HG02798 (cell line): ENCODE measurements around the gene CKMT1A.
"Not testable (repeated sequence)": the region's sequence is repeated elsewhere in the genome, so short reads cannot be mapped to it uniquely, and the experiment has no call there.

Source experiments
- ATAC-seq: cut with Tn5 transposase; IDR thresholded peaks from one replicate; pipeline ENCODE4 v1.9.1; 2021; ENCODE audit warnings: mild to moderate bottlenecking; ENCODE audit not compliant: unreplicated experiment, poor library complexity

CKMT1A gene

DNA sequence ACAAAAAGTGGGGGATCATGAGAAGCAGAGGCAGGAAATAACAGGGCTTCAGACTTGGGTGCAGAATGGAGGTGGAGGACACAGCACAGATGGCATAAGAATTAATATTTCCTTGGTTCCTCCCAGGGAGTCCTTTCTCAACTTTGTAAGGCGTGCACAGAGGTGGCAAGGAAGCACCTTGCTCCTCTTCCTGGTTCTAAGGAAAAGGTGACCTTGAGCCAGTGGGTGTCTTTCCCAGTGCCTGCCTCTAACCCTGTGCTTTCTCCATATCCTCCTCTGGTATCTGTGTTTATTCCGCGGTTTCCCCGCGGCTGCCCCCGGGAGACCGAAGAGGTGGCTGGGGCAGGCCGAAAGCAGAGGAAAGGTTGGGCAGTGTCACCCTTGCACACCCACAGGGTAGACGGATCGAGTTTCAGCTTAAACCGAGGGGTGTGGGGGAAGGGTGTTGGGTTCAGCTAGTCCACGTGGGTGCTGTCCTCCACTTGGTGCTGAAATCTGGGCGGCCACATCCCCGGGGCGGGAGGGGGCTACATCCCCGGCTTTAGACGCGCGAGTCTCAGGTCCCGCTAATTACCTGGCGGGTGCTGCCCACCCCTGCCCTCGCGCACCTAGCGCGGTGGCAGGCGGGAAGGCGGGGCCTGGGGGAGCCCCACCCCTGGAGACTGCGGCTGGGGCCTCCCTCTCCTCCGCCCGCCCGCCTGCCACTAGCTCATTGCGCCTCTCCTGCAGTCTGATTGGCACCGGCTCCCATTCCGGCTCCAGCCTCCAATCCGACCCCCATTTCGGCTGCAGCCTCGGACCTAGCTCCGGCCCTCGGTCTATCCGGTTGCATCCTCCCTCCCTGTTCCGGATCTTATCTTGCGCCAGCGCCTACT, at the start of gene CKMT1A:
Gene CKMT1A (plus strand): TSS at position 712 of the 875 bp plus-strand sequence. CDS start 192 bp downstream, outside the sequence.
- ATAC-seq, result not testable (repeated sequence)

DNA sequence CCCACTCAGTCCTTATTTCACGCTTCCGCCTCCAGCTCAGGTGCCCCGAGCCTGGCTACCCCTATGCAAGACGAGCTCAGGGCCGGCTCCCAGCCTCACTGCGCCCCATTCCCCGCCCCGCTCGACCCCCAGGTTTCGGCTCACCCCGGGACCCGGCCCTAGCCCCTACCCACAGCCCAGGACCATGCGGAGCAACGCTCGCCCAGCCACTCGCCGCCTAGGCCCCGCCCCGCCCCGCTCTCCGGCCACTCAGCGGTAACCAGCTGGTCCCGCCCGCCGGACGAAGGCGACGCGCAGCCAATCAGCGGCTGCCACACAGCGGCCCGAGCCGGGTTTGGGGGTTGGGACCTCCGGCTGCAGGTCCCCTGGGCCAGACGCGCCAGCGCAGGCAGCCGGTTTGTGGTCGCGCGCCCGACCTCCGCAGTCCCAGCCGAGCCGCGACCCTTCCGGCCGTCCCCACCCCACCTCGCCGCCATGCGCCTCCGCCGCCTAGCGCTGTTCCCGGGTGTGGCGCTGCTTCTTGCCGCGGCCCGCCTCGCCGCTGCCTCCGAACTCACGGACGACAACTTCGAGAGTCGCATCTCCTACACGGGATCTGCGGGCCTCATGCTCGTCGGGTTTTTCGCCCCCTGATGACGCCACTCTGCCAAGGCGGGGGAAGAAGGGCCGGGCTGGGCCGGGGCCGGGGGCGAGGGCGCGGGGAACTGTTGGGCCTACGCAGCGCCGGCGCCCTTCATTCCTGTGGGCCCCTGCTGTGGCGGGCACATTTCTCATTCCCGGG, 44.8 kb upstream of the CKMT1A start, which contains the start of gene CATSPER2:
Gene CATSPER2 (minus strand): TSS at position 196 of the 781 bp plus-strand sequence. CDS start 783 bp downstream, outside the sequence.
- ATAC-seq, result no peak

DNA sequence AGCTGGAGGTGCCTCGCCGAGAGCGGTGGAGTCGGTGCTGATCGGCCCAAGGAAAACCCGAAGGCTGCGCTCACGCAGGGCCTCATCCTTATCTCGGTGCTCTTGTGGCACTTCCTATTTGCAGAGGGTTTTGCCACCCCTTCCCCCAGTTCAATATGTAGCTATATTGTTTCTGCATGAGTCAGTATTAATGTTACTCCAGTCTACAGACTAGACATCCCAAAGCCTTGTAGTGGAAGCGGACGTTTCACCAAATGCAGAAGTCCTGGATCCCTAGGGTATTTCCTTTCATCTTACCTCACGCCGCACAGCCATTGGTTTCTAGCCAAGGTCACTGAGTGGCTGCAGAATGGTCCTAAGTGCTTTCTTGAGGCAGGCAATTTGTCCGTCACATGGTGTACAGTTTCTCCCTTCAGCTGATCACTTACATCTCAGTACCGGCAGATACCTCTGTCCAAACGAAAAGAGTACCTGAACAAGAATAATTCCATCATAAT, 44.2 kb upstream of the CKMT1A start:
- not testable (repeated sequence) for ATAC-seq

GRCh38 chr15:43659727-43660126, 33.9 kb upstream of the CKMT1A start:
- not testable (repeated sequence) for ATAC-seq

DNA sequence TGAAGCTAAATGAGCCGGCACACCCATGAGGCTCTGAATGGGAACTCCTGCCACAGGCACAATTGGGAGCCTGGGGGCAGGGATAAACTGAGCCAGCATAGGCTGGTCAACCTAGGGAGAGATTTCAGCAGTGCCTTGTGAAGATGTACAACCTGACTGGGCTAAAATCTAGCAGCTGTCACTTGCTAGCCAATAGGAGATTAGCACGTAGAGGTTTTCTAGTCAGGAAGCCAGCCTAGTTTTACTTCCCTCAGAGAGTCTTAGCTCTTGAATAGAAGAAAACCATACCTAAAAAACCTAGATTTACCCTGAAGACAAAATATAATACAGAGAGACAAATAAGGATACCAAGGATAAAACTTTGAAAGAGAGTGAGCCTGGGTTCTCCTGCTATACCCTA, 31.4 kb upstream of the CKMT1A start:
- ATAC-seq, result not testable (repeated sequence)

DNA sequence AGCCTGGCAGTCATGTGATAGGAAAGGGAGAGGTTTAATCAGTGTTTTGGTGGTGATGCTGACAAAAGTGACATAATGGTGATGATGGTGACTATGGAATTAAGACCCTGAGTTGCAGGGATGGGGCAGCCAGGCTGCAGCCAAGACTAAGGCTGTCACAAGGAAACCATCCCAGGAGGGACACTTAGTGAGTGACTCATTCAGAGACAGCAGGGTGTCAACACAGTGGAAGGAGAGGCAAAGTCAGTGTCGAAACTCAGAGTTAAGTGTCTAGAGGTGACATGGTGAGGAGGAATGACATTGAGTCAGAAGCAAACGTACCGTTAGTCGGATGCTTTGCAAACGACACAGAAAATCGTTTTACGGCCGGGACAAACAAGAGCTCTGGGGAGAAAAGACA, 30.3 kb upstream of the CKMT1A start:
- ATAC-seq, result not testable (repeated sequence)

DNA sequence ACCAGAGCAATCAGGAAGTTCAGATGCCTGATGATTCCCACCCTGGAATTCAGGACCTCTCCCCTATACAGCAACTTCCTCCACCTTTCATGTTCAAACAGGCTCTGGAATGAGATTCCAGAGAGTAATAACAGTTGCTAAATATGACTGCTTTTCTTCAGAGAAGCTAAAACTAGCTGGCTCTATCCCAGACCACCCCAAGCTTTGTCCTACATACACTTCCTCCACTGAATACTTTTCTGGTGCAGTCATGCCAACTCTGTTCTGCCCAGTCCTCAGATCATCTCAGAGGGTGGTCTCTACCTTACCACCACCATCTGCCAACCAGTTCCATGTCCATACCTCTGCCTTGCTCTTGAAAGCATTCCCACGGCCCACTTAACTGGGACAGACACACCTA, 27.5 kb upstream of the CKMT1A start:
- not testable (repeated sequence) for ATAC-seq

DNA sequence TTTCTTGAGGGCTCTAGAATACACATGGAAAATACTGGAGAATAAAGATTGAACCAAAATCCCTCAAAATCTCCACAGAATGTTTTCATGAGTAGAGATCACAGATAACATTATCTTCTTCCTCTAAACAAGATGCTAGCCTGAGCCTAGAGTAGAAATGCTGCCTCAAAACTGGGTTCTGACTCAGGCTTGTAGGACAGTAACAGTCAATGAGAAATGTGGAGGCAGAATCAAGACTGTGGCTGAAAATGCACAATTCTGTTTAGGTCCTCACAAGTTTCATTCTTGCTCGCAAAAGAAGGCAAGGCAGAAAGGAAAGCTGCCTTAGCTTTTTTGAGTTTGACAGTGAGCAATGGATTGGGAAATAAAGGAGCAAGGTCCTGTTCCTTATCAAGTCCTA, 19.5 kb upstream of the CKMT1A start:
- ATAC-seq, result not testable (repeated sequence)

- peak; percentile 99 for ATAC-seq
Measured at GRCh38 chr15:43689604-43690301, 3.9 kb upstream of the CKMT1A start.

DNA sequence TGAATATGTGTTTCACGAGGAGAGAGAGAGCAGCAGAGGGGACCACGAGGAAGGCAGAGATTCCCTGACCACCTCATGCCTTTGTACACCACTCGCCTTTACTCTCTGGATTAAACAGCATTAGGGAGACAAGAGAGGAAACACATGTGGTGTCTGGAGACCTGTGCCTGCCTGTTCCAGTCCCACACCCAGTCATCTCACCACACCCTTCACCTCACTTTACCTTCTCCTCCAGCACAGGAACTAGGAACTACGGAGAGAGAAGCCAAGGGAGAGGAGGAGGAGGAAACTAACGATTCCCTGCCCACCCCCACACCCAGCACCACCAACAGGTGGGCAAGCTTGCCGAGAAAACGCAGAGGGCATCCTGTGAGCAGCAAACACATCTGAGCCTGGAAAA, 980 bp upstream of the CKMT1A start:
- ATAC-seq, result not testable (repeated sequence)

DNA sequence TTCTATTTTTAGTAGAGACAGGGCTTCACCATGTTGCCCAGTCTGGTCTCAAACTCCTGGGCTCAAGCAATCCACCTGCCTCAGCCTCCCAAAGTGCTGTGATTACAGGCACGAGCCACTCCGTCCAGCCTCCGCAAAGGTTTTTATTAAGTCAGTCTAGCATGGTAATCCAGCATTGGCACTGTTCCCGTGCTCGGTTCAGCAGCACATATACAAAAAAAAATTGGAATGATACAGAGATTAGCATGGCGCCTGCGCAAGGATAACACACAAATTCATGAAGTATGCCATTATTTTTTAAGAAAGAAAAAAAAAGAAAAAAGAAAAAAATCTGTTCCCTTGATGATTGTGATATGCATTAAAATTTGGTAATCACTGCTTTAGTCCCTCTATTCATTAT, 8.5 kb downstream of the CKMT1A start:
- no peak for ATAC-seq

- ATAC-seq, result no peak
Measured at GRCh38 chr15:43702701-43703424, 9.2 kb downstream of the CKMT1A start.

DNA sequence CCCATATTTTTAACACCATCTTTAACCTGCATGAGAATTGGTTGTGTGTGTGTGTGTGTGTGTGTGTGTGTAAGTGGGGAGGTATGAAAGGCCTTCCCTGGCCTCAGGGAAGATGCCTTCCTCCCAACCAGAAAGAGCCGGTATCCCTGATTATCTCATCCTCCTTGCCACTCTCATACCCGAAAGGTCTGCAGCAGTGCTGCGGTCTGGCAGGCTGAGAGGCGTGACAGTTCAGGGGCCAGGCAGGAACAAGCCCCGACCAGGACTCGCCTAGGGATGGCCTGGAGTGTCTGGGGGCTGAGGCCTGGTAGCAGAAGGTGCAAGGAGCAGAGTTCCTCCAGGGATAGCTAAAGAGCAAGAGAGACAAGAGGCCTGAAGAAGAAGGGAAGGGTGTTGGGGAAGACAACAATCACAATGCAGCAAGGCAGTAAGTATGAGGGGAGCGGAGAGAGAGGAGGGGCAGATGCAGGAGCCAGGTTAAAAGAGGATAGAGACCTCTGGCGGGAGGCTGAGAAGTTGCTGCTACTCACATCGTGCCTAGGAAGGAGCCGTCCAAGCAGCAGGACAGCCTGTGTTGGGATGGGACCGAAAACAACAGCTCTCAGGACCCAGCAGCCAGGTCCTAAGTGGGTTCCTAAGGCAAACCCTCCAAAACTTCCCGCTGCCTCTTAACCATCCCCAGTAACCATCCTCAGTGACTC, 16.9 kb downstream of the CKMT1A start:
- ATAC-seq, result not testable (repeated sequence)

GRCh38 chr15:43723151-43723550, 29.5 kb downstream of the CKMT1A start:
- ATAC-seq, result no peak

- not testable (repeated sequence) for ATAC-seq
Measured at GRCh38 chr15:43726306-43726705, 32.6 kb downstream of the CKMT1A start.

DNA sequence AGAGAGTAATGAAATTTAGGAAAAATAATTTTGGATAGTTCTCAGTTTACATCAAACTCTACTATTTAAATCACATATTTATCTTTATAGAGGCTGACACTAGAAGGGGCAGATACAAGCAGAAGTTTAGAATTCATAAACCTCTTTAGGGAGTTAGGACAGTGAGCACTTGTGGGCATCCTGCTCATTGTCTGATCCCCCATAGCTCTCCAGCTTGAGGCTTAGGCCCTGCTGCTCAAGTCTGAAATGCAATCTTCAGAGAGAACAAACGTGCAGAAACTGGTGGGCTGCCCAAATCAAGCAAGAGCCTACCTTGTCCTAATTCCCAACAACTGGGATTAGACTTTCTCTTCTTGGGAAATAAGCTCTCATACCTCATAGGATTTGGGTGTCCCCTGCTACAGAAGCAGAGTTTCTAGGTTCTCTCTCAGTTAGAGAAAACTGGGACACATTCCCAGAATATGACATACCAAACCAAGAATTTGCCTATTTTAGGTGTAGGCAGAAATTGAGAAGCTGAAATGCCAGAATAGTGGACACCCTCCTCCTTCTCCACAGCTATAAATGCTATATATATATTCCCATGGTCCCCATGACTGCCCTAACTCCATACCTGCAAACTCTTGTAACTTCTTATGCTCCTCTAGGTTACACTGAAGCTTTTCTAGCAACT, 34.5 kb downstream of the CKMT1A start:
- ATAC-seq, result not testable (repeated sequence)

DNA sequence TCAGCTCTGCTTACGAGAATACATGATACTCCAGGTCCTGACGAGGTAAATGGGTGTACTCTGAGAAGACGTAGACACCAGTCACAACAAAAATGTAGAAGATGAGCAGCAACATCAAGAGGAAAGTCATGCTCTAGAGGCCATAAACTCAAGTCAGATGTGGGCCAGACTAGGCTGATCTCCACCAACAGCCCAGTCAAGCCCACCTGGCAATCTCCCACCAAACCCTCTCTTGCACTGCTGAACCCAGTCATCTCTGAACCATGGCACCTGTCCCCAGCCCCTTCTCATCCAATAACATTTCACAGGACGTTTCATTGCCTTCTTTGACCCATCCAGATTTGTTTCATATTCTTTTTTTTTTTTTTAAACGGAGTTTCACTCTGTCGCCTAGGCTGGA, 41.8 kb downstream of the CKMT1A start:
- ATAC-seq, result peak; percentile 47

- ATAC-seq, result peak; percentile 88
Measured at GRCh38 chr15:43746245-43746902, 52.7 kb downstream of the CKMT1A start, which contains the start of gene PDIA3. Gene PDIA3, plus strand, starts transcription at chr15:43746438. Its CDS starts 102 bp downstream, at chr15:43746540.
